Measurements from ENCODE around the gene CBX4.
A peak's percentile ranks its signal among the peaks of the same experiment; 100 is the strongest.

The CBX4 gene

DNA sequence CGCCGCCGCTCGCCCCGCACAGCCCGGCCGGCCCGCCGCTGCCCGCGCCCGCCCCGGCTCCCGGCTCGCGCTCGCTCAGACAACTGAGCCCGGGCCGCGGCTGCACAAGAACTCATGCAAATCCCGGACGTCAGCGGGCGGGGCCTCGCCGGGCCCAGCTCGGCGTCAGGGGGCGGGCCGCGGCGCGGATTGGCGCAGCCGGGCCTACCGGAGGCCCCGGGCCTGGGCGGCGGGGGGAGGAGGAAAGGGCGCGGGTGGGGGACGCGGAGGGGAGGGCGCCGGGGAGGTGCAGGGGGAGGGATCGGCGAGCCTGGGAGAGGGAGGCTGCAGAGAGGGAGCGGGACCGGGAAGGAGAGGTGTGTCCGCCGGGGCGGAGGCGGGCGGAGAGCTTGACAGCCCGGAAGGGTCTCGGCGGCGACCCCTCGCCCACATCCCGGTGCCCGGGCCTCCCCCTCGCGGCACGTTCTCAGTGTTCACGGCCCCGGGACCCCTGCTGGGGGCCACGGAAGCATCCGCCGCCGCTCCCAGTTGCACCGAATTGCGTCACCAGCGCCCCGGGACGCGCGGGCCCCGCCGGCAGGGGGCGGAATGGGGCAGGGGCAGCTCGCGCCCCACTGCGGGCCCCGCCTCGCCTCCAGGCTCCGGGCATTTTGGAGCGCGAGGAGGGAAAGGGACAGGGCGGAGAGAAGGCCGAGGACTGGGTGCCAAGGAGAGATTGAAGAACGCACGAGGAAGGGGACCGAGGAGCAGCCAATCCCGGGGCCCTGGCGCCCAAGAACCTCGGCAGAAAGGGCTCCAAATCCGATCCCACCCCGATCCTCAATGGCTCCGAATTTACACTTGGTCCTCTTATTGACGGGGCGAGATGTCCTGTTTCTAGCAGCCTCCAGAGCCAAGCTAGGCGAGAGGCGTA is at the start of gene CBX4:
CBX4 (minus strand) TSS at position 85 of the 913 bp plus-strand sequence. CDS start 189 bp downstream, outside the sequence.
- peak; percentile 80 to 89 for DNase-seq (ENCODE audit: low read depth in 2 of 2)

DNA sequence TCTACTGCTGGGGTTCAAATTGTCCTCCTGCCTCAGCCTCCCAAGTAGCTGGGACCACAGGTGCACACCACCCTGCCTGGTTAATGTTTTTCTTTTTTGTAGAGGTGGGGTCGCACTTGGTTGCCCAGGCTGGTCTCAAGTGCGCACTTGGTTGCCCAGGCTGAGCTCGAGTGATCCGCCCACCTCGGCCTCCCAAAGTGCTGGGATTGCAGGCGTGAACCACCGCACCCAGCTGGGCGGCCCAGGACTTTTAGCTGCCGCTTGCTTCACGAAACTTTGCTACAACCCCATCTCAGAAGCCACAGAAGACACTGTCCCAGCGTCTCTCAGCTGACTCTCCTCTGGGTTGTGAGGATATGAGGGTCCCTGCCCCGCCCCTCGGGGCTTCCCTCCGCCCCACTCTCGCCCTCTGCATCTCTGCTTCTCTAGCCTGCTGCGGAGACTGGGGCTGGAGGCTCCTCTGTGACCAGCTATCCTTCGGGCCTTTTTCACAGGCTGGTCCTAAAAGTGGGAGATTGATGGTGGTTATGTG is 48.8 kb upstream of the CBX4 start:
- no peak for DNase-seq (ENCODE audit: low read depth in 2 of 2)

DNA sequence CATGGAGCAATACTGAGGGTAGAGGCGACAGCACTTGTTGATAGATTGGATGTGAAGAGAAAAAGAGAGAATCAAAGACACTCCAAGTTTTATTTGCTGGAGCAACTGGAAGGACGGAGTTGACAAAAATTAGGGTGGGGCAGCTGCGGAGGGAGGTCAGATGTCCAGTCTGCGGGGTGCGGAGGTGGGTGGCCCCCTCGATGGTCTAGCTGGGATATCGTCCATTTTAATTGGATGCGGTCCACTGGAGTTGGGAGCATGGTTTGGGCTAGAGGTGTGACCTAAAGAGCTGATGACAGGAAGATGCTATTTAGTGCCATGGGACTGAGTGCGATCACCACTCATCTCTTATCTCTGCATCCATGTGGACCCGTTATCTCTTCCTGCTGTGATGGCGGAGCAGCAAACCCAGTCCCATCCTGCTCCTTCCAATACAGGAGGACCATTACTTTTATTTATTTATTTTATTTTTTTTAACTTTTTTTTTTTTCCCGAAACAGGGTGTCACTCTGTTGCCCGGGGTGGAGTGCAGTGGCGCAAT is 48.3 kb upstream of the CBX4 start:
- DNase-seq (ENCODE audit: low read depth in 2 of 2), result no peak

DNA sequence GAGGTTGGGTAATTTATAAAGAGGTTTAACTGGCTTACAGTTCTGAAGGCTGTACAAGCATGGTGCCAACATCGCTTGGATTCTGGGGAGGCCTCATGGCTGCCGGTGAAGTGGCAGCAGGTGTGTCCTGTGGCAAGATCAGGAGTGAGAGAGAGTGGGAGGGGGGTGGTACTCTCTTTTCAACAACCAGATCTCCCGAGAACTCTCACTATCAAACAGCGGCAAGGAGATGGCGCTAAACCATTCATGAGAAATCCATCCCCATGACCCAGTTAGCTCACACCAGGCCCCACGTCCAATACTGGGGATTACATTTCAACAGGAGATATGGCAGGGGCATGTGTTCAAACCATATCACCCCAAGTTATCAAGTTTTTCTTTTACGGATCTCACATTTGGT is 44.0 kb upstream of the CBX4 start:
- DNase-seq (ENCODE audit: low read depth in 2 of 2), result no peak

DNA sequence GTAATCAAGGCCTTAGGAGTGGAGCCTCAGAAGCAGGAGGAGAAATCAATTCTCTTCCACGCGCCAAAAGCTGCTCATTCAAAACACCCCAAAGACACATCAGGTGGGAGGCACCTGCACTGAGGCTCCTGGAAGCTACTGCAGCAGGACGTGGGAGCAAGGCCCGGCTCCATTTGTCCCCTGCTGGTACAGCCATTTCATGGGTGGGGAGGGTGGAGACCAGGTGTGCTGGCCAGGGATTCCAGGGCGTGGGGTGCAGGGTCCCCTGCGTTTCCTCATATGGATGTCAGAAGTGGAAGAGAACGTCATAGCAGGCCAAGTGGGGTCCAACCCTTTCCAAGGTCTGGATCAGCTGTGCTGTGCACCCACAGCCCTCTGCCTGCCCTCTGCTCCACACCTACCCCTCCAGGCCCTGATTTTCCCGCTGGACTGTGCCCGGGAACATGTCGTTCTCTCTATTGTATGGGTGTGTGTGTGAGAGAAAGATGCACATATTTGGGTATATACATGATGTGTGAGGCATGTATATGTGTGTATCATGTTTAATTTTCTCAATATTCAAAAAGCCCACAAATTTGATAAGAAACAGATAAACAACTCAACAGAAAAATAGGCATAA is 39.2 kb upstream of the CBX4 start:
- no peak for DNase-seq (ENCODE audit: low read depth in 2 of 2)

DNA sequence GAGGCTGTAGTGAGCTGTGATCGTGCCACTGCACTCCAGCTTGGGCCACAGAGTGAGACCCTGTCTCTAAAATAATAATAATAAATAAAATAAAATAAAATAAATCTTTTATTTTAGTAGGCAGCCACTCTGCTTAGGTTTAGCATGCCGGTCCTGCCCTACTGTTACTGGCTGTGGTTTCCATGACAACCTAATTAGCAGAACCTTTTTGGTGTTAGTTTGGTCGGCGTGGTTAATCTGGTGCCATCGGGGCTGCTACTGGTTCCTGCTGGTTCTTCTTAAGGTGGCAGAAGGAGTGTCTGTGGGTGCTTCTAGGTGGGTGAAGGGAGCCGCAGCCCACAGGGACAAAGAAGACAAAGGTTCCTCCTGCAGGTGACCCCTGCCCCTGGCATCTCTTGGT is 37.8 kb upstream of the CBX4 start:
- DNase-seq (ENCODE audit: low read depth in 2 of 2), result no peak

DNA sequence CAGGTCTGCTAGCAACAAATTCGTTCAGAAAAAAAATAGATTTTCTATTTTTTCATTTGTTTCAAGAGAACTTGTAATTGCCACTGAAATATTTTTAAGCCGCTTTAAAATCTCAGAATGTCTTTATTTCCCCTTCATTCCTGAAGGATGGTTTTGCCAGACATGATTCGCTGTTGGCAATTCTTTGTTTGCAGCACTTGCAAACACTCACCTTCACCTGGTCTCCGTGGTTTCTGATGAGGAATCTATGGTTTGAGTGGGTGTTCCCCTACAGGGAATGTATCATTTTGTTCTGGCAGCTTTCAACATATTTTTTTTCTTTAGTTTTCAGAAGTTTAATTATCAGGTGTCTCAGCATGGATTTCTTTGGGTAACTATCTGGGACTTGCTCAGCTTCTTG is 36.3 kb upstream of the CBX4 start:
- no peak for DNase-seq (ENCODE audit: low read depth in 2 of 2)

DNA sequence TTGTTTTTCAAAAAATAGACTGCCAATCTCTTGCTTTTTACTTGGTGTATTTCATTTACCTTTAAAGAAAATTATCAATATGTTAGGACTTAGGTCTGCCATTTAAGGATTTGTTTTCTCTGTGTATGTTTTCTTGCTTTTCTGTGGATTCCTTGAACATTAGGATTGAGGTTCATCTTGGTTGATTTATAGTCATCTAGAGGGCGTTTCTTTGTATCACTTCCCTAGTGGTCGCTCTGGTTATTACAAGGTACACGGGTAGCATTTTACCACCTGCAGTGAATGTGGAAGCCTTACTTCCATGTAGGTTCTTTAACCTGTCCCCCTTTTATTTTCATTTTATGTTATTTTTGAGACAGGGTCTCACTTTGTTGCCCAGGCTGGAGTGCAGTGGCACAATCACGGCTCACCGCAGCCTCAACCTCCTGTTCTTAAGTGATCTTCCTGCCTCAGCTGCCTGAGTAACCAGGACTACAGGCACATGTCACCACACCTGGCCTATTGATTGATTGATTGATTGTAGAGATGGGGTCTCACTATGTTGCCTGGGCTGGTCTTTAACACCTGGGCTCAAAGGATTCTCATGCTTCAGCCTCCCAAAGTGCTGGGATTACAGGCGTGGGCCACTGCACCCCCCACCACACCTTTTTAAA is 35.2 kb upstream of the CBX4 start:
- no peak for DNase-seq (ENCODE audit: low read depth in 2 of 2)

DNA sequence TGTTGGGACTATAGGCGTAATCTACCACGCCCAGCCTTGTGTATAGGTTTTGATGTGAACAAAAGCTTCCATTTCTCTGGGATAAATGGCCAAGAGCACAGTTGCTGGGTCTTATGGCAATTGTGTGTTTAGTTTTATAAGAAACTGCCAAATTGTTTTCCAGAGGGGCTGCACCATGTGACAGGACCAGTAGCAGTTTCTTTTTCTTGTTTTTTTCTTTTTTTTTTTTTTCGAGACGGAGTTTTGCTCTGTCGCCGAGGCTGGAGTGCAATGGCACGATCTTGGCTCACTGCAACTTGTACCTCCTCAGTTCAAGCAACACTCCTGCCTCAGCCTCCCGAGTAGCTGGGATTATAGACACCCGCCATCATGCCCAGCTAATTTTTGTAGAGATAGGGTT is 34.3 kb upstream of the CBX4 start:
- DNase-seq (ENCODE audit: low read depth in 2 of 2), result no peak

DNA sequence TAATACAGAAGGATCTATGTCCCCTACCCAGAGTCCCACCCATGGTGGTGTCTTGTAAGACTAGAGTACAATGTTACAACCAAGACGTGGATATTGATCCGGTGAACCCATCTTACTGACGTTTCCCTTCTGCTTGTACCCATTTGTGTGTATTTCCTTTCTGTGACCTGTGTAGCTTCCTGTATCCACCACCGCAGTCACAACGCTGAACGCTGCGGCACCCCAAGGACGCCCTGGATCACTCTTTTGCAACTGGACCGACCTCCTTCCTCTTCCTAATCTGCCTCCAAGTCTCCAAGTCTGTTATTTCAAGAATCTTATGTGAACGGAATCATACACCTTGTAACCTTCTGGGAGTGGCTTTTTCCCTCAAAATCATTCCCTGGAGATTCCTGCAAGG is 33.5 kb upstream of the CBX4 start:
- no peak for DNase-seq (ENCODE audit: low read depth in 2 of 2)

DNA sequence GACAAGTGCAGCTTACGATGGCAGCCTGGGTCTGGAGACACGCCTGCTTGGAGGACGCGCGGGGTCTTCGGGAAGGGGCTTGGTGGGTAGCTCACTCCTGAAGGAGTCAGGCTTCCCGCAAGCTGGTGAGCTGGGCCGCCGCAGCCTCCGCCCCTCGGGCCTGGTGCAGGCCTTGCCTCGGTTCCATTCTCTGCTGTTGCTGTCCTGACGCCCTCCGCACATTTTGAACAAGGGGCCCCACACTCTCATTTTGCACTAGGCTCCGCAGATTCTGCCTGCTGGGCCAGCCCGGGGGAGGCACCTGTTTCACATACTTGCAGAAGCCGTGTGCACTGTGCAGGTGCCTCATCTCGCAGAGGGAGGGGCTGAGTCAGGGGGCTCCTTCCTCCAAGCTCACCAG is 31.9 kb upstream of the CBX4 start:
- no peak for DNase-seq (ENCODE audit: low read depth in 2 of 2)

DNA sequence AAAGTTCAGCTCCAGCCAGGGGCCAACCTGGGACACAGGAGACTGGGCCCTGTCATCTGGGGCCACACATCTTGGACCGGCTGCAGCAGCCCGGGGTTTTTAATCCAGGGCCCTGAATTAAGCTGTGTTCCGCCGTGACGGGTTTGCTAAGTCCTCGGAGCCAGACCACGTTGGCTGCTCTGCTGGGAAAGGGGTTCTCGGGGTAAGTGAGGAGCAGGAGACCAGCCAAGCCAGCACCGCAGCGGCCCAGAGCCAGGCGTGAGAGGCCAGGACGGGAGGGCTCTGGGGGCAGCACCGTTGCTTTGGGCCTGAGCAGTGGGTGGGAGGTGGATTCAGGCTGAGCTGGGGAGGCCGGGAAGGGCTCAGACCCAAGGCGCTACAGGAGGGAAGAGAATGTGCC is 31.3 kb upstream of the CBX4 start:
- DNase-seq (ENCODE audit: low read depth in 2 of 2), result no peak

DNA sequence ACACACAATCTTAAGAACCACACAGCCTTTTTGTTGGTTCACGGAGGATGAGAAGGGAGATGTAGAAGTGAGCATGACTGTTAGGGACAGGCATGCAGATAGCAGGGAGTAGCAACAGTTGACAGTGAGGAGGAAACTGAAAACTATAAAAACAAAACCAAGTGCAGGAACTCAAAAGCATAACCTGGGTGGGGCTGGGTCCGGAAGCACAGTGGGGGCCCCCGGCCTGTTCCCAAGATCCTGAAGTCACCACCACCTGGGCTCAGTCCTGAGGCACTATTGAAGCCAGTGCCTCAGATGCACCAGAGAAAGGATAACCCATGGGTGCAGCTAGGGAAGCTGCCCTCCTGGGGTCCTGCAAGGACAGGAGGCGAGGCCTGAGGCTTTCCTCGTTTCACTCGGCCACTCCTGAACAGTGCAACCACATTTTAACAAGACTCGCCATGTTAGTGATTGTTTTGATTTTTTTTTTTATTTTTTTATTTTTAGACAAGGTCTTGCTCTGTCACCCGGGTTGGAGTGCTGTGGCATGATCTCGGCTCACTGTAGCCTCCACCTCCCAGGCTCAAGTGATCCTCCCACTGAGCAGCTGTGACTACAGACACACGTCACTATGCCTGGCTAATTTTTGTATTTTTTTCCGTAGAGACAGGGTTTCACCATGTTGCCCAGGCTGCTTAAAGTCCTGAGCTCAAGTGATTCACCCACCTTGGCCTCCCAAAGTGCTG is 27.7 kb upstream of the CBX4 start:
- no peak for DNase-seq (ENCODE audit: low read depth in 2 of 2)

DNA sequence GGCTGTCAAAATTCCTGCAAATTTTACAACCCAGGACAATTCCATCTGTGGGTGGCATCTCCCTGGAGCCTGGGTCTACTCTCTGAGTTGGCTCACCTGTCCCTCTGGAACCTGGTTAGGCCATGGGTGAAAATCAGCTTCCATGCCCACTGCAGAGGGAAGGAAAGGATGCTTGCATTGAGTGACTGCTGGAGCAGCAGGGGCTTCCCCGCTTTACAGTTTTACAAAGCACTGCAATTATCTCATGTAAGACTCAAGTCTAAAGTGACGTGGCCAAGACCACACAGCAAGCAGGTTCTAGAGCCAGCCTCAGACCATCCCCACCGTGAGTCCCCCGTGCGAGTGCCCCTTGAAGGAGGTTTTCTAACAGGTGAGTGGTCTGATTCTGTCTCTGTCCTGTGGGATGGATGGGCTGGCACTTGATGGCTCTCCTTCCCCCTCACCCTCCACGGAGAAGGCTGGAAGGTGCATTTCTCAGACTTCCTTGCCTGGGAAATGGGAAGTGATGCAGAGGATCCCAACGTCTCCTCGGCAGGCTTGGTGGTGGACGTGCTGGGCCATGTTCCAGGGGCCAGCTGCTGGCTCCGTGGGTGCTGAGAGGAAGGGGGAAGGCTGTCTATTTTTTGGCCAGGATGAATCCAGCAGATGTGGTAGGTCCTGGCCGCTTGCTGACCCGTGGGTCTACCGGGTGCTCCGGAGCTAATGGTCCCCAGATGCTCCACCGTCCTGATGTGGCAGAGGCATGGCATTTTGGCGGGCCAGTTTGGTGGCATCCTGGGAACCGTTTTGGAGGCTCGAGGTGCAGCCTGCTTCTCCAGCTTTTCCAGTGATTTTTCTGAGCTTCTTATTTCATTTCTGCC is 26.3 kb upstream of the CBX4 start:
- DNase-seq (ENCODE audit: low read depth in 2 of 2), result no peak

DNA sequence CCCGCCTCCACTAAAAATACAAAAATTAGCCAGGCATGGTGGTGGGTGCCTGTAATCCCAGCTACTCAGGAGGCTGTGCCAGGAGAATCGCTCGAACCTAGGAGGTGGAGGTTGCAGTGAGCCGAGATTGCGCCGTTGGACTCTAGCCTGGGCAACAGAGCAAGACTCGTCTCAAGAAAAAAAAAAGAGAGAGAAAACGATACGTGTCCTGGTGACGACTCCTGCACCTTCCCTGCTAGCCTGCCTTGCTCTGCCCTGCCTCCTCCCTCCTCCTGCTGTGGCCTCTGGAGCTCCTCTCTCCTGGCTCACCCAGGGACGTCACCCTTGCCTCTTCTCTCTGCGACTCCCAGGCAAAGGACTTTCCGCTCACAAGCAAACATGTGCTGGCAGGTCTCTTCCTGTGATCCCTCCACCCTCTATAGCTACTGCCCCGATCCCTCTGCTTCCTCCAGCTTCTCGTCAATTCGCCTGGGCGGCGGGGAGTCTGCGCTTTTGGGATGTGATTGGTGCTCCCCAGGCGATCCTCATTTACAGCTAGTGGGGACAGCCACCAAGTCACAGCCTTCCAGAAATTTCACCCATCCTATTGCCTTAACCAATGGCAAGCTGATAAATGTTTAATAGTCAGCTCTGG is 25.5 kb upstream of the CBX4 start:
- no peak for DNase-seq (ENCODE audit: low read depth in 2 of 2)

DNA sequence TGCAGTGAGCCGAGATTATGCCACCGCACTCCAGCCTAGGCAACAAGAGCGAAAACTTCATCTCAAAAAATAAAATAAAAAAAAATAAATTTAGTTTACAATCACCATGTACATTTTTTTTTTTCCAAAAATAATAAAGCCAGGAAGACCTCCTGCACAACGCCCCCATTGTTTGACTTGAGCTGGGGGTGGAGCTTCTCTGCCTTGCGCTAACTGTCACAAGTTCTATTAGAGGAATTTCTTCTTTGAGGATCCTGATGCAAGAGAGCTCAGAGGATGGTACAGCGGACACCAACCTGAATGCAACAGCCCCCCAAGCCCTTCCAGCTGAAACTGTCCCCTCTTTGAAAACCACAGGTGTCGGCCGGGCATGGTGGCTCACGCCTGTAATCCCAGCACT is 24.9 kb upstream of the CBX4 start:
- DNase-seq (ENCODE audit: low read depth in 2 of 2), result no peak

DNA sequence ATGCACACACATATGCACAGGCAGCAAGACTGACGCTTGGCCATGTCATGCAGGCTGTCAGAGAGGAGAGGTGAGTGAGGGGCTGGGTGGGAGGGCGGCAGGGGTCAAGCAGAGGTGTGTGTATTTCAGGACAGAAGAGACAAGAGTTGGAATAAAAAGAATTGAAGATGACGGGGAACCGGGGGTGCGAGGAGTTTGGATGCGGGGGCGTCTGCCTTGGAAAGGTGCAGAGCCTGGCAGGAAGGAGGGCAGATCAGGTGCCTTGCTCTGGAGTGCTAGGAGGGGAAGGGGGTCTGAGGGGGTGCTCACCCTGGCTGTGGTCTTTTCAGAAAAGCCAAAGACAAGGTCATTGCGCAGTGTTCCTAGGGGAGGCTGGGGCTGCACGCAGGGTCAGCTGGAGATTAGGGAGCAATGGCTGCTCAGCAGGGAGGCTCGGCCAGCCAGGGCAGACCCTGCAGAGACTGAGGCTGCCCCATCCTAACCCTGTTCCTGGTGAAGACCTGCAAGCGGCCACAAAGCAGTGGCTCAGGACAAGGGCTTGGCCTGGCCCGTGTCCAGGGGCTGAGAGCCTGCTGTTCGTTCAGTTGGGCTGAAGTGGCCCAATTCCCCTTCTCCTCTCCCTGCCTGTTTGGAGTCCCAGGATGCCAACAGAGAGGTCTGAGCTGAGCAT is 23.7 kb upstream of the CBX4 start:
- no peak for DNase-seq (ENCODE audit: low read depth in 2 of 2)

DNA sequence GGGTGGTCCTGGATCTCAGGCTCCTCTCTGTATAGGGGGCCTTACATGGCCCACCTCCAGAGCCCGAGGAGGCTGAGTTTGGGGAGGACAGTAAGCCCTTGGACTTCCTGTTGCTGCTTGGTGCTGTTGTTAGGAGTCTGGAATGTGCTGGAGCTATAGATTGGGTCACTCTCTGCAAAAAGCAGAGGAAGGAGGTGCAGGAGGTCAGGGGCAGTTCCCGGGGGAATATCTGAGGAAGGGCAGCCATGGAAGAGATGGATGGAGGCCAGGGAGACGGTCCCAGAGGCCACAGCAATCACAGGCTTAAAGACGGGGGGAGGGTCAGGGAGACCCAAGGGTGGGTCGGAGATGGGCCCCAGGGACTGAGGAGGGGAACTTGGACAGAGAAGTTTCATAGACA is 23.0 kb upstream of the CBX4 start:
- no peak for DNase-seq (ENCODE audit: low read depth in 2 of 2)

DNA sequence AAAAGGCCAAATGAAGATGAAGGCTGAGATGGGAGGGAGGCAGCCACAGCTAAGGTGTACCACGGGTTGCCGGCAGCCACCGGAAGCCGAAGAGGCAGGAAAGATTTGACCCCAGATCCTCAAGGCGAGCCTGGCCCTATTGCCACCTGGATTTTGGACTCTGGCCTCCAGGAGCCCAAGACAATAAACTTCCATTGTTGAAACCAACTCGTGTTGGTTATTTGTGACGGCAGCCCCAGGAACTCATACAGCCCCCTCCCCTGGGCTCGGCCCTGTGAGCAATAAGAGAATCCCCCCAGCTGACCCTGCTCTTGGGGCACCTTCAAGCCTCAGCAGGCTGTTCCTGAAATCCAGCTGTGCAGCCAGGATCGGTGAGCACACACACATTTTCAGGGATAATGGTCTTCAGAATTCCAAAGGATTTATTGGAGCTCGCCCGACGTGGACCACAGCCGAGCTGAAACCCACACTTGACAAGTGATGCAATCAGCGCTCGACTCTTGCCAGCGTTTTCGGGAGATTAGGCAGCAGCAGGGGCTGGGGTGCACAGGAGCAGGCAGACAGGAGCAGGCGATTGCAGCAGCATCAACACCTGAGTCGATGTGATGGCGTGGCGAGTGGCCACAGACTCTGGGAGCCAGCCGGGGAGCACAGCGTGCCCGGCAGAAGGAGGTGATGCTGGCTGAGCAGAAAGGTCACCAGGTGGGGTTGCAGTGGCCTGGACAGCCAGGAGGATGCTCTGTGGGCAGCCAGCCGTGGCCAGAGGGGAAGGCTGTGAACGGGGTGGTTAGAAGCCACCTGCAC is 22.4 kb upstream of the CBX4 start:
- DNase-seq (ENCODE audit: low read depth in 2 of 2), result no peak

Measured in stimulated activated CD4-positive, alpha-beta T cell treated with anti-CD3 and anti-CD28 coated beads, Interleukin-15, amount 100 ng/mL, for 48 hours (primary cell).